ENCODE data around the gene CPS1. TPM values are rescaled to one million over a fixed set of nuclear protein-coding genes. Genes with fewer than 3 reads are reported as not detected.

Gene CPS1
- total RNA-seq, 4 donors from 2014 or later = 0.29 to 10.8 (median 5.5) TPM

- Histone ChIP-seq H3K27ac (no peak overlapping the region), H3K4me1 (no peaks in the 10 kb centered on the region), H3K36me3 (no peaks in the 10 kb centered on the region), H3K27me3 (no peaks in the 10 kb centered on the region), H3K9me3 (no peaks in the 10 kb centered on the region), H3K4me3 (no peak overlapping the region)
- intact Hi-C loops (cut with DNase I; ENCODE audit: low total_unique reads) = no loop called here
- no peak for TF ChIP-seq POLR2A (IDR thresholded peaks at IDR 0.05)
- no peak for TF ChIP-seq CTCF (IDR thresholded peaks at IDR 0.05)
- DNase-seq = no peak
Measured at GRCh38 chr2:210561475-210561874, 5.1 kb downstream of the CPS1 start.

- intact Hi-C loops (cut with DNase I; ENCODE audit: low total_unique reads) = no loop called here
- H3K4me1 ChIP-seq = no peaks in the 10 kb centered on the region
- no peak for DNase-seq
- H3K27me3 ChIP-seq = no peaks in the 10 kb centered on the region
- TF ChIP-seq POLR2A (IDR thresholded peaks at IDR 0.05) = no peak
- TF ChIP-seq CTCF (IDR thresholded peaks at IDR 0.05) = no peak
- no peak overlapping the region for H3K27ac ChIP-seq
- no peak overlapping the region for H3K4me3 ChIP-seq
- no peaks in the 10 kb centered on the region for H3K36me3 ChIP-seq
- no peaks in the 10 kb centered on the region for H3K9me3 ChIP-seq
Measured at GRCh38 chr2:210562091-210562490, 5.7 kb downstream of the CPS1 start.

- no peaks in the 10 kb centered on the region for H3K9me3 ChIP-seq
- no peaks in the 10 kb centered on the region for H3K27me3 ChIP-seq
- no peak overlapping the region for H3K27ac ChIP-seq
- DNase-seq = no peak
- H3K36me3 ChIP-seq = no peaks in the 10 kb centered on the region
- no peak overlapping the region for H3K4me3 ChIP-seq
- H3K4me1 ChIP-seq = no peaks in the 10 kb centered on the region
- TF ChIP-seq CTCF (IDR thresholded peaks at IDR 0.05) = no peak
- no peak for TF ChIP-seq POLR2A (IDR thresholded peaks at IDR 0.05)
- intact Hi-C loops (cut with DNase I; ENCODE audit: low total_unique reads) = no loop called here
Measured at GRCh38 chr2:210562502-210563080, 6.2 kb downstream of the CPS1 start.

DNA sequence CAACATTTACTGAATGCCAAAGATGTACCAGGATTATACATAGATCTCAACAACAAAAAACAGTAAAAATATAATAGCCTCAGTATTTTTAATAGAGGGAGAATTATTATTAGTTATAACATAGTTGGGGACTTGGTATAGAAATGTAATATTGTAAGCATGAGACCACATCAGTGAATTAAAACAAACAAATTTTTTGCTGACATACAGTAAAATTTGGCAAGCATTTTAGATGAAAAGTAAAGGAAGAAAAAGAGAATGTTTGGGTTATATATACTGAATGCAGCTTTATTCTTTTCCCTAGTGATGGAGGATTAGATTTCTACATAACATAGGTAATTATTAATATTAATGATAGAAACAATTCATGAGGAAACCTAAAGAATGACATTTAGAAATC is 10.9 kb downstream of the CPS1 start:
- intact Hi-C loops (cut with DNase I; ENCODE audit: low total_unique reads) = no loop called here

DNA sequence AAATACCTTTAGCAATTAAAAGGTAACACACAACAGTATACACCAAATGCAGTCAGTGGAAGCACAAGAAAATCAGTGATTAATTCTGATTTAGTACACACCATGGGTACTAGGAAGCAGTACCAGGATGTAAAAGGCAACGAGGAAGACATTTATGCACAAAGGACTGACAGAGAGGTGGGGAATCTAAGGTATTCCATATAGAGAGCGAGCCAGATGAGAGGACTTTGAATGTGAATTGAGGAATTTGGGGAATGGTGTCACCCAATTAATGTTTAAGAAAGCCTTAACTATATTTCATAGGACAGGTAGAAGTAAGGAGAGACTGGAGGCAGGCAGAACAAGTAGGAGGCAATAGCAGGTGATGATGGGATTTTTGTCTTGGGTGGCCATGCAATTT is 11.7 kb downstream of the CPS1 start:
- H3K4me3 ChIP-seq = no peak overlapping the region
- TF ChIP-seq CTCF (IDR thresholded peaks at IDR 0.05) (no peak), POLR2A (IDR thresholded peaks at IDR 0.05) (no peak)
- H3K9me3 ChIP-seq = no peaks in the 10 kb centered on the region
- H3K27me3 ChIP-seq = peaks cover 0 to 2% of the 10 kb centered on the region in 2 donors
- H3K27ac ChIP-seq = no peak overlapping the region
- H3K36me3 ChIP-seq = no peaks in the 10 kb centered on the region
- DNase-seq = no peak
- intact Hi-C loops (cut with DNase I; ENCODE audit: low total_unique reads) = no loop called here
- no peaks in the 10 kb centered on the region for H3K4me1 ChIP-seq

More for the DNA sequence above, 10.9 kb downstream of the CPS1 start:
- no peak for DNase-seq
- H3K9me3 ChIP-seq = no peaks in the 10 kb centered on the region
- H3K36me3 ChIP-seq = no peaks in the 10 kb centered on the region
- no peak overlapping the region for H3K4me3 ChIP-seq
- H3K27me3 ChIP-seq = peaks cover 0 to 2% of the 10 kb centered on the region in 2 donors
- no peaks in the 10 kb centered on the region for H3K4me1 ChIP-seq
- TF ChIP-seq CTCF (IDR thresholded peaks at IDR 0.05) (no peak), POLR2A (IDR thresholded peaks at IDR 0.05) (no peak)
- no peak overlapping the region for H3K27ac ChIP-seq

All from uterus (tissue), 4 donors.